Measurements from ENCODE around the gene RBM11.
"Not testable (repeated sequence)": the region's sequence is repeated elsewhere in the genome, so short reads cannot be mapped to it uniquely, and the experiment has no call there.

- not testable (repeated sequence) for TF ChIP-seq EZH2 (IDR thresholded peaks at IDR 0.05; ENCODE audit: insufficient read depth, poor library complexity, severe bottlenecking); EZH2phosphoT487 (IDR thresholded peaks at IDR 0.05; ENCODE audit: insufficient read depth, low read depth)
These were observed 49.3 kb upstream of the RBM11 start for GRCh38 chr21:14166463-14167223.
